ENCODE data around the gene ZNF148. TPM values are rescaled to one million over a fixed set of nuclear protein-coding genes. Genes with fewer than 3 reads are reported as not detected.

The ZNF148 gene
- polyA plus RNA-seq, 1 donor, result 20.2 TPM

DNA sequence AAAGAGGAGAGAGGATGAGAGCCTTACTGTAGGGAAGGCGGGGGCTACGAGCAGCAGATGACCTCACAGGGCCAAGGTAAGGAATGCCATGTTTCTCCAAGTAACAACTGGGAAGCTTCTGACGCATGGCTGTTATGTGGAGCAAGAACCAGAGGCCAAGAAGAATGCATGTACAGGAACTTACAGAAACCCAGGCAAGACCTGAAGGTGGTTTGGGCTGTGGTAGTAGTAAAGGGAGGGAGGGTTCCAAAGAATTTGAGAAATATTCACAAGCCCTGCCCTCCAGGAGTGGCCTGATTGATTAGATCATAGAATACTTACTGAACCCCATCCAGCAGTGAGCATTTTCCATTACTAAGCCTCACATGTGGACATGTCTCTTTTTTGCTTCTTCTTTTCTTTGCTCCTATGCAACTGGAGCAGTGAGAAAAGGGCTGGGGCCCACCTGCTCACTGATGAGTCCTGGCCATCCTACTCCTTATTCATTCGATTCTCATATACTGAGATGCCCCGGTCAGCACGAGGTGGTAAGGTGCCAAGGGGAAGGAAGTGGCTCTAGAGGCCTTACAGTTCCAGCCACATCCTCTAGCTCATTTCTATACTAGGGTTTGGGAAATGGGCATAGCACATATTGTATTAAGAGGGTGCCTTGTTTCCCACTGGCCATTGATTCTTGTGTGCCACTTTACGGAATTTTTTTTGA lies 154.2 kb downstream of the ZNF148 start:
- no peak for DNase-seq (ENCODE audit: low read depth)

GRCh38 chr3:125220183-125220582 lies 154.9 kb downstream of the ZNF148 start:
- DNase-seq (ENCODE audit: low read depth), result no peak

- DNase-seq (ENCODE audit: low read depth), result no peak
Measured at GRCh38 chr3:125219261-125219701, 155.8 kb downstream of the ZNF148 start.

DNA sequence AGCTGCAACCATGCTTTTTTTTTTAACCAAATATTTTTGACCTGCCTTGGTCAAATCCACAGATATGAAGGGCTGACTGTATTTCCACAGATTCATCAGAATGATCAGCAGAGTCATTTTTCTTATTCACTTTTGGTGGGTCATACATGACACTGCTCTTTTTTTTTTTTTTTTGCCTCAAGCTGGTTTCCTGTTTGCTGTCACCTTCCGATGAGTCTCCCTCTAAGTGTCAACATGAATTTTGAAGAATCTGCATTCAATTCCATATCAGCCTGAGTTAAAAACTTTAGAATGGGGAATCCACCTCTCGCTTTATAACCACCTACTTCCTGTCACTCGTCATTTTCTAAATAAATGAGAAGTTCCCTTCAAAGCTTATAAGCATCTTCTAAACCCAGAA lies 160.4 kb downstream of the ZNF148 start:
- no peak for DNase-seq (ENCODE audit: low read depth)

DNA sequence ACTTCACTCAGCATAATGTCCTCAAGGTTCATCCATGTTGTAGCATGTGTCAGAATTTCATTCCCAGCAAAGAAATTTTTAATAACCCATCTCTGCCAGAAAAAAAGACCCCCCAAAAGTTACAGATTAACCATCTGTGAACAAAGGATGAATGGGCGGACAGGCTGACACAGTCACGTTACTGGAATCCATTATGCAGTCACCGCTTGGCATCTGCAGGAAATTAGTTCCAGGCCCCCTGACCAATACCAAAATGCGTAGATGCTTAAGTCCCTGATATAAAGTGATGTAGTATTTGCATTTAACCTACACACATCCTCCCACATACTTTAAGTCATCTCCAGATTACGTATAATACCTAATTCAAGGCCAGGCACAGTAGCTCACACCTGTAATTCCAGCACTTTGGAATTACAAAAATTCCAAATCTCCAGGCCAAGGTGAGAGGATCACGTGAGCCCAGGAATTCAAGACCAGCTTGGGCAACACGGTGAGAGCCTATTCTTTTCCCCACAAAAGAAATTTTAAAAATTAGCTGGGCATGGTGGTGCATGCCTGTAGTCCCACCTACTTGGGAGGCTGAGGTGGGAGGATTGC lies 161.1 kb downstream of the ZNF148 start:
- no peak for DNase-seq (ENCODE audit: low read depth)

GRCh38 chr3:125213364-125213755 lies 161.8 kb downstream of the ZNF148 start:
- DNase-seq (ENCODE audit: low read depth), result no peak

DNA sequence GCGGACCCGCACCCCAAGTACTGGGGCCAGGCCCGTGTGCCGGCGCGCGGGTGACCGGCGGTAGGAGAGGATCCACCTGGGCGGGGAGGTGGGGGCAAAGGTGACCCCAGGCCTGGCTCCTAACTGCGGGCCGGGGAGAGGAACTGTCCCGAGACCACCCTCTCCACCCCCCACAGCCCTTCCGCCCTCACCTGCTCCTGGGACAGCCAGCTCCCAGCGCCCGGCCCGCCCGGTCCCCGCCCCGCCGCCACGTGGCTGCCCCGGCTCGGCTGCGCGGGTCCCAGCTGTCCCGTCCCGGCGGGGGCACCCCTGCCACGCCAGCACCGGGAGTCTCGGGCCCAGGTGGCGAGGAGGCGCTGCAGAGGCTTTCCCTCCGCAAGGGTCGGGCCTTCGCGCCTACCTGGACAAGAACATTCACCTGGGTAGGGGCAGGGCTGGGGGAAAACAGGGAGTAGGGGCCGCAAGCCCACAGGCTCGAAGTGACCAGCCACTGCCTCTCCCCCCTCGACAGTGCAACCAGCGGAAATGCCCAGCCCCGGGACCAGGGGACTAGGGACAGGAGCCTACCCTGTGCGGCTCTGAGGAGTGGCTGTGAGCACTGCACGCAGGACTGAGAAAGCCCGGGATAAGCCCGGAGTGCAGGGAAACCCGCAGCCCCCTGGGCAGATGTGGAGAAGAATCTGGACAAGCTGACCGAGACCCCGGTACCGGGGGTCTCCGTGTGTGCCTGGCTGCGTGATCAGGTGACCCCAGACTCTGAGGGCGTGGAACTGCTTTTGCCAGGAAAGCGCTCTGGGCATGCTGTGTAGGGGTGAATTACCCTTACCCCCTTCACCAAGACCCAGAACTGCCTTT lies 162.4 kb downstream of the ZNF148 start, which contains the start of gene SLC12A8:
TSS of gene SLC12A8 (minus strand) at position 240 of the 855 bp plus-strand sequence. CDS start 1,399 bp downstream, outside the sequence.
- no peak for DNase-seq (ENCODE audit: low read depth)

GRCh38 chr3:125212091-125212508 lies 163.0 kb downstream of the ZNF148 start:
- no peak for DNase-seq (ENCODE audit: low read depth)

- DNase-seq (ENCODE audit: low read depth), result no peak
Measured at GRCh38 chr3:125211523-125212090, 163.5 kb downstream of the ZNF148 start.

DNA sequence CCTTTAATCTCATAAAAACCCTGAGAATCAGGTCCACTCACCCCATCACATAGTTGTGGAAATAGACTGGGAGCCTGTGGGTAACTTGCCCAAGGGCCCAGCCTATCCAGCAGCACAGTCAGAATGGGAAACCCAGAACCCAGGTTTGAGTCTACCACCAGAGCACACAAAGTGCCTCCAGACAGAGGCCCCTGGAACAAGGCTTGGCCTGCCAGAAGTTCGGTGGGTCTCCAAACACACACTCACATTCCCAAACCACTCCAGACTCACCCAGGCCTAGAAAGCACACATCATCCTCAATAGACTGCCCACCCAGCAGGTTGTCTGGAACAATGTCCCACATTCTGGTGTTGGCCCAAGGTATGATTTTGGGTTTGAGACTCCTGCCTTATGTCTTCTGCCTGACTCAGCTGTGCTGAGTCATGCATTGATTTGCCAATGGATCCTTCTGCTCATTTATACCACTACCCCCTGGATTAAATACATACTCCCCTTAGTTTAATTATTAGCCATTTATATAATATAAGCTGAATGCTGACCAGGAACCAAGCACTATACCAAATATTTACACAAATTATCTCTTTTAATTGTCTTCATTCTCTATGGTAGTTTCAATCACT lies 167.1 kb downstream of the ZNF148 start:
- DNase-seq (ENCODE audit: low read depth), result no peak

DNA sequence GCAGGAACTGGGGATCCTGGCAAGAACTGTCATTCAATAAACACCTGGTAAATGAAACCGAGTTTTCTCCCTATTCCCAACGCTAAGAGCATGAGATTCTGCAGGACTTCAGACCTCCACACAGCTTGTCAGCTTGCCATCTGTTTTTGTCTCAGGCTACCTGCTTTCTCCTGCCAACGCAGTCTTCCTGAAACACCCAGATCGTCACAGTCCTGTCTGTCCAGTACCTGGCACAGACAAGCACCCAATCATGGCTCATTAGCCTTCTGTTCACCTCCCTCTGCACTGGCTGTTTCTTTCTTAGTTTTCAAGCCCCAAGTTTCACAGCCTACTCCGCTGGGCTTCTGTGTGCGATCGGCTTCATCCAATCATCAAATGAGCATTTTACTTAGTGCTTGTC lies 167.6 kb downstream of the ZNF148 start:
- no peak for DNase-seq (ENCODE audit: low read depth)

DNA sequence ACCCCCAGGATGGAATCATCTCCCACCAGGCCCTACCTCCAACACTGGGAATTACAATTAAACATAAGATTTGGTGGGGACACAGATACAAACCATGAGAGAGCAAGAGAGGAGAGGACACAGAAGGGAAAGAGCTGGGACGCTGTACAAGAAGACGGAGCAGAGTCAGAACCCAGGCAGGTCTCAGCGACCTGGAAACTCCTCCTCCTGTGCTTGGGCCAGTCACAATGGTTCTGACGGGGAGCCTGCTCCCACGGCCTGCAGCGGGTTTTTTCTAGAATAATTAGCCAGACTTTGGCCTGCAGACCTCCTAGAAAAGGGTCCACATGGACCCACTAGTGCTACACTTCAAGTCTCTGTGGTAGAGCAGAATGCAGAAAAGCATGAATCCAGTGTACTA lies 168.2 kb downstream of the ZNF148 start:
- no peak for DNase-seq (ENCODE audit: low read depth)

GRCh38 chr3:125203731-125204130 lies 171.4 kb downstream of the ZNF148 start:
- no peak for DNase-seq (ENCODE audit: low read depth)

DNA sequence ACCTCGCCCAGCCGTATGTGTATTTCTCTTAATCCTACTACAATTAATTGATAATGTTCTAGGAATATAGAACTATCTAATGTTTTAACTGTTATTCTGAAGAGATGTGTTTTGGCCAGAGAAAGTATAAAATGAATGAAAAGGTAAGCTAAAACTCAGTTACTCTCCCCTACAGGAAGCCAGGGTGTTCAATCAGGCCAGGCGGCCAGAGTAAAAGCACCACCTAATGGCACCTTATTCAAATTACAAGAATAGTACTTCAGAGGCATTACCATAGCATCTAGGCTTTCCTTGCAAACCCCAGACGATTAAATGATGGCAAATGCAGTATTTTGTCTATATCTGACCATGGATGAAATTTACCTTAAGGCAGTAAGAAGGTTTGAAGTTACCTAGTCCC lies 172.9 kb downstream of the ZNF148 start:
- no peak for DNase-seq (ENCODE audit: low read depth)

DNA sequence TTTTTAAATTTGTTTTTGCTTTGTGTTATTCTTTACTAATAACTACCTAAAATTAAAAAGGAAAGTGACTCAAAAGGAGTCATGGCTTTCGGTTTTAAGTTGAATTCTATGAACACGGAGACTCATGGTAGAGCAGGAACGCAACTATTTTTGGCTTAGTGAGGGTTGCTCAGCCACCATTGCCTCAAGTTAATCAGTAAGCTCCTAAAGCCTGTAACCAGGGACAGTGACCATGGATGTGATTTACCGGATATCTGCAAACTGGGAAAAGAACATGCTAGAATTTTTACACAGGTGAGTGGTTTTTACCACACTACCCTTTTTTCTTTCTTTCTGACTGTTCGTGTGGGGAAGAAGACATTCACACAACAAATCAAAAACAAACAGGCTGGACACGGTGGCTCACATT lies 174.4 kb downstream of the ZNF148 start:
- DNase-seq (ENCODE audit: low read depth), result no peak

- no peak for DNase-seq (ENCODE audit: low read depth)
Measured at GRCh38 chr3:125194849-125195601, 180.1 kb downstream of the ZNF148 start.

- no peak for DNase-seq (ENCODE audit: low read depth)
Measured at GRCh38 chr3:125194061-125194848, 180.9 kb downstream of the ZNF148 start.

- no peak for DNase-seq (ENCODE audit: low read depth)
Measured at GRCh38 chr3:125192190-125193035, 182.7 kb downstream of the ZNF148 start.

DNA sequence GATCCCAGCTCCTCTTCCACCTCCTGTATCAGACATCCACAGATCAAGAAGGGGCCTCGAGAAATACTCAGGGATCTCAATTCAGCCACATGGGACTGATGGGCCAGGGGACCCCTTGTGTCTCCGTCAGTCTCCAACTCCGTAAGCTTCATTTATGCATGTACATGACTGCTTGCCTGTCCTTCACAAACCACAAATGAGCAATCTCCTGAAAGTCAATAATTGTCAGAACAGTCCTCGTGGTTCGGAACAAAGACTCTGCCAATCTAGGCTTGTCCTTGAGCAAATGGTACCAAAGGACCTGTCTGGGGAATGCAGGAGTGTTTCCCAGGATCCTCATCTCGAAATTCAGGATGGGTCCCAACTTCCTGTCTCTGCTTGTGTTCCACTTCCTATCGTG lies 183.4 kb downstream of the ZNF148 start:
- no peak for DNase-seq (ENCODE audit: low read depth)

Data from forelimb muscle (tissue), 1 donor.